H9 (cell line): Measurements from ENCODE around the gene MAPK4. TPM values are rescaled to one million over a fixed set of nuclear protein-coding genes. Genes with fewer than 3 reads are reported as not detected.

Experiments used
- DNase-seq: peaks from one replicate; pipeline ENCODE4 v3.0.0-alpha.2; 2017
- H2AFZ ChIP-seq: one replicate; pipeline ENCODE4 v1.6.1; 2013; ENCODE audit warnings: mild to moderate bottlenecking, low read length, control low read depth, moderate library complexity
- H2AK5ac ChIP-seq: 2 replicates; pipeline ENCODE4 v1.6.1; 2013; ENCODE audit warnings: low read length, control low read depth, mixed read lengths; ENCODE audit not compliant: insufficient read length
- H2BK120ac ChIP-seq: one replicate; pipeline ENCODE4 v1.6.1; 2013; ENCODE audit warnings: low read depth, mild to moderate bottlenecking, low read length, control low read depth, inconsistent platforms; ENCODE audit not compliant: poor library complexity, severe bottlenecking
- H2BK12ac ChIP-seq: 2 replicates; pipeline ENCODE4 v1.6.1; 2013; ENCODE audit warnings: low read length, control low read depth, mixed read lengths, low read depth; ENCODE audit not compliant: insufficient read length
- H2BK15ac ChIP-seq: 2 replicates; pipeline ENCODE4 v1.6.1; 2013; ENCODE audit warnings: low read depth, low read length, control low read depth
- H2BK20ac ChIP-seq: one replicate; pipeline ENCODE4 v1.6.1; 2013; ENCODE audit warnings: low read depth, mild to moderate bottlenecking, low read length, control low read depth, inconsistent platforms; ENCODE audit not compliant: poor library complexity, severe bottlenecking
- H2BK5ac ChIP-seq: 2 replicates; pipeline ENCODE4 v1.6.1; 2013; ENCODE audit warnings: low read length, control low read depth, mixed read lengths; ENCODE audit not compliant: insufficient read length
- H3K14ac ChIP-seq: 2 replicates; pipeline ENCODE4 v1.6.1; 2013; ENCODE audit warnings: low read length, control low read depth; ENCODE audit not compliant: insufficient read depth
- H3K18ac ChIP-seq: 2 replicates; pipeline ENCODE4 v1.6.1; 2013; ENCODE audit warnings: low read depth, mild to moderate bottlenecking, mixed read lengths, low read length, control low read depth; ENCODE audit not compliant: insufficient read length
- H3K23ac ChIP-seq: 2 replicates; pipeline ENCODE4 v1.6.1; 2013; ENCODE audit warnings: low read length, control low read depth, mixed read lengths, low read depth; ENCODE audit not compliant: insufficient read length
- H3K23me2 ChIP-seq: 2 replicates; pipeline ENCODE4 v1.6.1; 2013; ENCODE audit warnings: low read depth, mild to moderate bottlenecking, mixed read lengths, low read length, control low read depth; ENCODE audit not compliant: insufficient read length, poor library complexity, severe bottlenecking
- H3K27ac ChIP-seq: 2 replicates; pipeline ENCODE4 v1.5.1; 2013; ENCODE audit warnings: low read length, control low read depth, mixed read lengths, low read depth; ENCODE audit not compliant: insufficient read length
- H3K27me3 ChIP-seq: 2 replicates; pipeline ENCODE4 v1.6.1; 2013; ENCODE audit warnings: low read length, control low read depth, inconsistent platforms; ENCODE audit not compliant: insufficient read depth
- H3K4ac ChIP-seq: 2 replicates; pipeline ENCODE4 v1.6.1; 2013; ENCODE audit warnings: low read depth, mild to moderate bottlenecking, control low read depth, inconsistent platforms, low read length, moderate library complexity
- H3K4me1 ChIP-seq: 2 replicates; pipeline ENCODE4 v1.6.1; 2013; ENCODE audit warnings: low read length, control low read depth, inconsistent platforms; ENCODE audit not compliant: insufficient read depth
- H3K4me2 ChIP-seq: 2 replicates; pipeline ENCODE4 v1.6.1; 2013; ENCODE audit warnings: low read length, control low read depth, mixed read lengths; ENCODE audit not compliant: insufficient read length, insufficient read depth
- H3K56ac ChIP-seq: 2 replicates; pipeline ENCODE4 v1.6.1; 2013; ENCODE audit warnings: low read depth, mild to moderate bottlenecking, mixed read lengths, low read length, control low read depth; ENCODE audit not compliant: insufficient read length
- H3K79me1 ChIP-seq: 2 replicates; pipeline ENCODE4 v1.6.1; 2013; ENCODE audit warnings: low read depth, mild to moderate bottlenecking, moderate library complexity, low read length, control low read depth, inconsistent platforms; ENCODE audit not compliant: insufficient read depth, poor library complexity, severe bottlenecking
- H3K79me2 ChIP-seq: 2 replicates; pipeline ENCODE4 v1.6.1; 2013; ENCODE audit warnings: low read length, control low read depth, inconsistent platforms; ENCODE audit not compliant: insufficient read depth
- H3K9ac ChIP-seq: 2 replicates; pipeline ENCODE4 v1.6.1; 2013; ENCODE audit warnings: low read length, control low read depth, mixed read lengths; ENCODE audit not compliant: insufficient read length; ENCODE audit errors: extremely low read depth
- H3K9me3 ChIP-seq: one replicate; pipeline ENCODE4 v1.6.1; 2013; ENCODE audit warnings: low read depth, low read length, inconsistent platforms; ENCODE audit not compliant: control insufficient read depth
- H3T11ph ChIP-seq: one replicate; pipeline ENCODE4 v1.6.1; 2013; ENCODE audit warnings: mild to moderate bottlenecking, low read length, control low read depth, inconsistent platforms
- H4K20me1 ChIP-seq: one replicate; pipeline ENCODE4 v1.6.1; 2013; ENCODE audit not compliant: control insufficient read depth, insufficient read length, insufficient read depth
- H4K5ac ChIP-seq: 2 replicates; pipeline ENCODE4 v1.6.1; 2013; ENCODE audit warnings: low read depth, mild to moderate bottlenecking, mixed read lengths, low read length, control low read depth; ENCODE audit not compliant: insufficient read length
- H4K8ac ChIP-seq: replicated peaks from 2 replicates; pipeline ENCODE4 v1.6.1; 2013; ENCODE audit warnings: low read length, control low read depth, mixed read lengths, low read depth; ENCODE audit not compliant: insufficient read length
- H4K91ac ChIP-seq: 2 replicates; pipeline ENCODE4 v1.6.1; 2013; ENCODE audit warnings: low read depth, mild to moderate bottlenecking, moderate library complexity, mixed read lengths, low read length, control low read depth; ENCODE audit not compliant: insufficient read length
- H3K27ac Mint-ChIP-seq, 3 experiments: 2 replicates in 2 of 3; 3 replicates in 1 of 3; pipeline ENCODE4 v1.8.0; 2020 to 2021; ENCODE audit warnings: mixed read lengths in 3 of 3, mild to moderate bottlenecking in 1 of 3, moderate library complexity in 1 of 3
- H3K27me3 Mint-ChIP-seq: 2 replicates; pipeline ENCODE4 v1.8.0; 2021; ENCODE audit warnings: low read depth, mild to moderate bottlenecking, moderate library complexity, mixed read lengths
- H3K36me3 Mint-ChIP-seq, 3 experiments: 2 replicates in 2 of 3; 3 replicates in 1 of 3; pipeline ENCODE4 v1.8.0; 2020 to 2021; ENCODE audit warnings: low read depth in 3 of 3, mixed read lengths in 3 of 3; ENCODE audit not compliant: insufficient read depth in 1 of 3
- H3K4me1 Mint-ChIP-seq, 2 experiments: 2 replicates each; pipeline ENCODE4 v1.8.0; 2020; ENCODE audit warnings: mixed read lengths in 2 of 2
- H3K4me3 Mint-ChIP-seq, 2 experiments: 2 replicates in 1 of 2; 3 replicates in 1 of 2; pipeline ENCODE4 v1.8.0; 2020 to 2021; ENCODE audit warnings: mild to moderate bottlenecking in 2 of 2, mixed read lengths in 2 of 2, moderate library complexity in 1 of 2
- H3K9me3 Mint-ChIP-seq, 2 experiments: 2 replicates in 1 of 2; 3 replicates in 1 of 2; pipeline ENCODE4 v1.8.0; 2020; ENCODE audit warnings: mild to moderate bottlenecking in 2 of 2, mixed read lengths in 2 of 2, moderate library complexity in 1 of 2
- WGBS: extraction: QIAGEN DNeasy Blood & Tissue Kit; methylation state at CpG from one replicate; pipeline ENCODE4 v1.1.7; 2013; ENCODE audit warnings: missing lambda C conversion rate, low lambda C conversion rate, mixed read lengths; ENCODE audit not compliant: insufficient read length; ENCODE audit errors: extremely low coverage; 5-methylcytosine and 5-hydroxymethylcytosine counted together
- total RNA-seq: library from RNA; stranded (reverse); gene quantifications from 2 replicates; pipeline ENCODE4 v1.2.1, GENCODE V29; 2021
- TF ChIP-seq, protein P1 (sequence below): fragments of 200-600 bp; sonication (generic); conservative IDR thresholded peaks from 3 replicates; pipeline ENCODE4 v1.8.0; 2021; ENCODE audit warnings: antibody characterized with exemption, mild to moderate bottlenecking

The MAPK4 gene
- total RNA-seq, 1 experiment from 2014 or later: 1.6 TPM

DNA sequence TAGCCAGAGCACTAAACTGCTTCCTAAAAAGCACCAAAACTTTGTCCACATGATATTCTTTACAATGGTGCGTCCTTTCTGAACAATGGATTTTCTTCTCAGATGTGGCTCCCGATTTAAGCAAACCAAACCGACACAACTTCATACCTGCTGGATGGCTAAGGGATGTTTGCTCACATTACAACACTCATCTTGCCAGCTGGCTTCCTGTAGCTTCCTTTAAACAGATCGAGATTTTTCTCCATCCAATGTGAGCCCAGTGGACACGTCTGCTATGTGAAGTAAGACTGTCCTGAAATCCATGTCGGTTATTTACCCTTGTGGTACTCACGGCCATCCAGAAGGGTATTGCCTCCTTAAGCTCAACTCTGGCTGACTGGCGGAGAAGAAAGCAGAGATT, 126.5 kb downstream of the MAPK4 start:
- Histone ChIP-seq H3K79me2 (no peaks in the 10 kb centered on the region), H3K23ac (no peak overlapping the region), H2AFZ (no peak overlapping the region), H2BK12ac (no peak overlapping the region), H3T11ph (no peak overlapping the region), H4K8ac (no peak overlapping the region), H3K27ac (no peak overlapping the region), H3K79me1 (no peaks in the 10 kb centered on the region), H3K14ac (no peak overlapping the region), H2BK15ac (no peak overlapping the region), H3K23me2 (no peaks in the 10 kb centered on the region), H3K9ac (no peak overlapping the region), H2BK120ac (no peak overlapping the region), H3K4ac (no peak overlapping the region), H2BK20ac (no peak overlapping the region), H3K4me2 (no peak overlapping the region), H3K9me3 (no peaks in the 10 kb centered on the region), H2BK5ac (no peak overlapping the region), H4K5ac (no peak overlapping the region), H3K27me3 (no peaks in the 10 kb centered on the region), H4K20me1 (no peaks in the 10 kb centered on the region), H4K91ac (no peak overlapping the region), H3K4me1 (no peaks in the 10 kb centered on the region), H3K56ac (no peak overlapping the region), H2AK5ac (no peak overlapping the region), H3K18ac (no peak overlapping the region)
- Mint-ChIP-seq H3K4me1 (peaks cover 0 to 13% of the 10 kb centered on the region in 2 experiments; a peak in 2 of 4 replicates), H3K9me3 (peaks cover 3 to 5% of the 10 kb centered on the region in 2 experiments; a peak in 3 of 5 replicates), H3K36me3 (peaks cover 0 to 14% (median 0%) of the 10 kb centered on the region in 3 experiments; a peak in 3 of 7 replicates), H3K4me3 (no peak overlapping the region), H3K27me3 (peaks cover 2% of the 10 kb centered on the region; the same call in 1 of the 2 replicates), H3K27ac (no peak overlapping the region)
- TF ChIP-seq, protein P1, sequence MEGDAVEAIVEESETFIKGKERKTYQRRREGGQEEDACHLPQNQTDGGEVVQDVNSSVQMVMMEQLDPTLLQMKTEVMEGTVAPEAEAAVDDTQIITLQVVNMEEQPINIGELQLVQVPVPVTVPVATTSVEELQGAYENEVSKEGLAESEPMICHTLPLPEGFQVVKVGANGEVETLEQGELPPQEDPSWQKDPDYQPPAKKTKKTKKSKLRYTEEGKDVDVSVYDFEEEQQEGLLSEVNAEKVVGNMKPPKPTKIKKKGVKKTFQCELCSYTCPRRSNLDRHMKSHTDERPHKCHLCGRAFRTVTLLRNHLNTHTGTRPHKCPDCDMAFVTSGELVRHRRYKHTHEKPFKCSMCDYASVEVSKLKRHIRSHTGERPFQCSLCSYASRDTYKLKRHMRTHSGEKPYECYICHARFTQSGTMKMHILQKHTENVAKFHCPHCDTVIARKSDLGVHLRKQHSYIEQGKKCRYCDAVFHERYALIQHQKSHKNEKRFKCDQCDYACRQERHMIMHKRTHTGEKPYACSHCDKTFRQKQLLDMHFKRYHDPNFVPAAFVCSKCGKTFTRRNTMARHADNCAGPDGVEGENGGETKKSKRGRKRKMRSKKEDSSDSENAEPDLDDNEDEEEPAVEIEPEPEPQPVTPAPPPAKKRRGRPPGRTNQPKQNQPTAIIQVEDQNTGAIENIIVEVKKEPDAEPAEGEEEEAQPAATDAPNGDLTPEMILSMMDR: no peak
- no peak for DNase-seq
- no CpG with 5 or more reads among the region's 8 CpGs for WGBS
